Transverse colon (tissue), 4 donors: ENCODE data around the gene RPS6KC1. TPM values are rescaled to one million over a fixed set of nuclear protein-coding genes. Genes with fewer than 3 reads are reported as not detected.
"Not testable (repeated sequence)": the region's sequence is repeated elsewhere in the genome, so short reads cannot be mapped to it uniquely, and the experiment has no call there.

Source experiments
- DNase-seq: peaks from one replicate; pipeline ENCODE4 v3.0.0-alpha.2; 2019
- H3K27ac ChIP-seq, 4 donors: fragments of 200-600 bp; sonication (generic); 2 replicates each; pipeline ENCODE4 v1.5.1; 2016 to 2018; ENCODE audit warnings: inconsistent platforms in 4 of 4
- H3K27me3 ChIP-seq: fragments of 200-600 bp; sonication (generic); 2 replicates; pipeline ENCODE4 v1.5.1; 2017; ENCODE audit warnings: inconsistent platforms
- H3K36me3 ChIP-seq, 4 donors: fragments of 200-600 bp; sonication (generic); 2 replicates each; pipeline ENCODE4 v1.5.1; 2017 to 2019; ENCODE audit warnings: inconsistent platforms in 4 of 4
- H3K4me1 ChIP-seq, 4 donors: fragments of 200-600 bp; sonication (generic); 2 replicates each; pipeline ENCODE4 v1.5.1; 2017 to 2020; ENCODE audit warnings: inconsistent platforms in 4 of 4
- H3K4me3 ChIP-seq, 4 donors: fragments of 200-600 bp; sonication (generic); 1 replicate in 1 of 4; 2 replicates in 3 of 4; pipeline versions ENCODE4 v1.5.1 to v1.6.1; 2017 to 2019; ENCODE audit warnings: inconsistent platforms in 4 of 4
- H3K9me3 ChIP-seq, 2 donors: fragments of 200-600 bp; sonication (generic); 2 replicates each; pipeline ENCODE4 v1.5.1; 2017 to 2019; ENCODE audit warnings: inconsistent platforms in 2 of 2
- CTCF ChIP-seq, 5 experiments: fragments of 200-600 bp in 3 of 5; fragments of 450-650 bp in 2 of 5; sonication (generic) in 3 of 5; IDR thresholded peaks; 1 replicate in 2 of 5; 2 replicates in 3 of 5; pipeline ENCODE4 v1.5.1; 2016 to 2017; ENCODE audit warnings: antibody characterized with exemption in 5 of 5, inconsistent platforms in 3 of 5, mild to moderate bottlenecking in 2 of 5, moderate library complexity in 1 of 5
- EP300 ChIP-seq: sonication (generic); formaldehyde crosslinking; IDR thresholded peaks from one replicate; pipeline ENCODE4 v1.6.1; 2017; ENCODE audit warnings: antibody characterized with exemption, low read depth
- POLR2A ChIP-seq: fragments of 450-650 bp; IDR thresholded peaks from one replicate; pipeline ENCODE4 v1.6.1; 2016; ENCODE audit warnings: antibody characterized with exemption, mild to moderate bottlenecking, moderate library complexity
- POLR2AphosphoS5 ChIP-seq, 3 donors: sonication (generic); formaldehyde crosslinking; IDR thresholded peaks; one replicate each; pipeline ENCODE4 v1.6.1; 2016; ENCODE audit warnings: antibody characterized with exemption in 3 of 3
- WGBS, 2 donors: methylation state at CpG; one replicate each; pipeline ENCODE4 v1.1.5; 2018; ENCODE audit warnings: low coverage in 1 of 2; 5-methylcytosine and 5-hydroxymethylcytosine counted together
- in situ Hi-C, 4 donors: fragments of 200-750 bp; cut with MboI; loops; one replicate each; pipeline versions ENCODE4 v1.15.0 to v1.15.1; 2017; ENCODE audit warnings: low sequenced_read_pairs in 3 of 4, low pct_ligation_motif_present in 1 of 4, low pct_unique_long_range_greater_than_20kb in 1 of 4
- intact Hi-C: fragments of 100-400 bp; cut with DNase I; formaldehyde crosslinking; loops from one replicate; pipeline ENCODE4 v1.15.1; 2023; ENCODE audit warnings: low total_unique reads
- total RNA-seq, 4 donors: library from RNA; depleted of rRNA; stranded (reverse); fragments of >200 nt; gene quantifications; one replicate each; pipeline ENCODE4 v1.1.0, GENCODE V29; 2016

RPS6KC1 gene
- total RNA-seq, 4 donors from 2014 or later: 11.5 to 20.3 (median 14.0) TPM

- intact Hi-C loops: no loop called here
- peak; percentile 97 for DNase-seq
Observed at GRCh38 chr1:213015099-213016050, 35.7 kb upstream of the RPS6KC1 start, which contains the start of gene ANGEL2. TSS of gene ANGEL2 (minus strand) at chr1:213015867. CDS start at chr1:213015671, 196 bp downstream.

GRCh38 chr1:213017447-213018273, 33.4 kb upstream of the RPS6KC1 start:
- no peaks in the 10 kb centered on the region for H3K36me3 ChIP-seq
- H3K27me3 ChIP-seq: no peaks in the 10 kb centered on the region
- DNase-seq: no peak
- intact Hi-C loops: no loop called here
- no peak overlapping the region for H3K4me3 ChIP-seq
- TF ChIP-seq CTCF (IDR thresholded peaks at IDR 0.05): no peak
- TF ChIP-seq POLR2A: no peak
- TF ChIP-seq POLR2AphosphoS5 (IDR thresholded peaks at IDR 0.05): no peak
- TF ChIP-seq EP300: no peak
- 94% methylated on average over 9 of the region's 9 CpGs; no CpG with 5 or more reads in 1 of the 2 donors for WGBS, 2 donors
- H3K4me1 ChIP-seq: peaks cover 0 to 14% (median 8%) of the 10 kb centered on the region in 4 donors
- no peak overlapping the region for H3K27ac ChIP-seq
- H3K9me3 ChIP-seq: no peaks in the 10 kb centered on the region
- in situ Hi-C loops: no loop called here

More at GRCh38 chr1:213015099-213016050, 35.7 kb upstream of the RPS6KC1 start, which contains the start of gene ANGEL2:
- H3K27ac ChIP-seq: peak within 1 kb of the TSS; percentile 95 to 97 (median 96)
- in situ Hi-C loops: no loop called here
- no peaks in the 10 kb centered on the region for H3K27me3 ChIP-seq
- H3K36me3 ChIP-seq: no peaks in the 10 kb centered on the region
- no peaks in the 10 kb centered on the region for H3K9me3 ChIP-seq
- WGBS, 2 donors: 0 to 1% methylated on average over 13 to 60 of the region's 66 CpGs
- TF ChIP-seq EP300: no peak
- TF ChIP-seq POLR2A: peak; percentile 66
- TF ChIP-seq CTCF (IDR thresholded peaks at IDR 0.05): no peak
- peak; percentile 42 to 66 (median 48) for TF ChIP-seq POLR2AphosphoS5 (IDR thresholded peaks at IDR 0.05)
- H3K4me3 ChIP-seq: peak within 1 kb of the TSS; percentile 63 to 88 (median 80)
- H3K4me1 ChIP-seq: peaks cover 0 to 14% (median 8%) of the 10 kb centered on the region in 4 donors

GRCh38 chr1:213019450-213019849, 31.6 kb upstream of the RPS6KC1 start:
- DNase-seq: no peak
- H3K4me3 ChIP-seq: no peak overlapping the region
- no peaks in the 10 kb centered on the region for H3K9me3 ChIP-seq
- H3K27me3 ChIP-seq: no peaks in the 10 kb centered on the region
- H3K27ac ChIP-seq: no peak overlapping the region
- in situ Hi-C loops: no loop called here
- H3K36me3 ChIP-seq: no peaks in the 10 kb centered on the region
- intact Hi-C loops: no loop called here
- WGBS, 2 donors: 91% methylated on average over 4 of the region's 4 CpGs
- peaks cover 0 to 6% (median 4%) of the 10 kb centered on the region in 4 donors for H3K4me1 ChIP-seq
- TF ChIP-seq POLR2AphosphoS5 (IDR thresholded peaks at IDR 0.05): no peak
- TF ChIP-seq EP300: no peak
- TF ChIP-seq CTCF (IDR thresholded peaks at IDR 0.05): no peak
- no peak for TF ChIP-seq POLR2A

GRCh38 chr1:213020016-213020415, 31.0 kb upstream of the RPS6KC1 start:
- Histone ChIP-seq H3K36me3 (no peaks in the 10 kb centered on the region), H3K4me3 (no peak overlapping the region), H3K9me3 (no peaks in the 10 kb centered on the region), H3K27me3 (no peaks in the 10 kb centered on the region), H3K27ac (no peak overlapping the region), H3K4me1 (peaks cover 0 to 4% (median under 1%) of the 10 kb centered on the region in 4 donors)
- WGBS, 2 donors: 95 to 96% methylated on average over 3 of the region's 3 CpGs
- TF ChIP-seq POLR2AphosphoS5 (IDR thresholded peaks at IDR 0.05) (no peak), EP300 (no peak), POLR2A (no peak), CTCF (IDR thresholded peaks at IDR 0.05) (no peak)
- in situ Hi-C loops (no loop called here), intact Hi-C loops (no loop called here)
- no peak for DNase-seq

GRCh38 chr1:213027024-213027423, 24.0 kb upstream of the RPS6KC1 start:
- H3K4me1 ChIP-seq, DNase-seq, H3K27ac ChIP-seq, H3K9me3 ChIP-seq, intact Hi-C loops, H3K4me3 ChIP-seq, in situ Hi-C loops, H3K36me3 ChIP-seq: not testable (repeated sequence)
- WGBS, 2 donors: 75 to 90% methylated on average over 2 to 3 of the region's 3 CpGs
- H3K27me3 ChIP-seq: peaks cover 35% of the 10 kb centered on the region
